ENCODE data around the gene TJAP1. TPM values are rescaled to one million over a fixed set of nuclear protein-coding genes. Genes with fewer than 3 reads are reported as not detected.
A peak's percentile ranks its signal among the peaks of the same experiment; 100 is the strongest.

Gene TJAP1
- total RNA-seq, 1 donor from 2014 or later, result 30.9 TPM

- Mint-ChIP-seq H3K27ac (ENCODE audit: unreplicated experiment) (peak overlapping the region; percentile 25), H3K27me3 (ENCODE audit: unreplicated experiment) (peaks cover 18% of the 10 kb centered on the region), H3K36me3 (ENCODE audit: unreplicated experiment) (peaks cover 9% of the 10 kb centered on the region), H3K4me1 (ENCODE audit: low read depth, unreplicated experiment) (peaks cover 7% of the 10 kb centered on the region), H3K9me3 (ENCODE audit: unreplicated experiment) (peaks cover 13% of the 10 kb centered on the region), H3K4me3 (ENCODE audit: unreplicated experiment) (no peak overlapping the region)
- DNase-seq, result no peak
- no peak for TF ChIP-seq CTCF (IDR thresholded peaks at IDR 0.05; ENCODE audit: partially characterized antibody, unreplicated experiment)
These were observed 25.4 kb upstream of the TJAP1 start for GRCh38 chr6:43451939-43452338.

GRCh38 chr6:43452896-43453295 is 24.5 kb upstream of the TJAP1 start:
- no peak for TF ChIP-seq CTCF (IDR thresholded peaks at IDR 0.05; ENCODE audit: partially characterized antibody, unreplicated experiment)
- Mint-ChIP-seq H3K4me3 (ENCODE audit: unreplicated experiment) (no peak overlapping the region), H3K36me3 (ENCODE audit: unreplicated experiment) (peaks cover 5% of the 10 kb centered on the region), H3K4me1 (ENCODE audit: low read depth, unreplicated experiment) (peaks cover 9% of the 10 kb centered on the region), H3K27me3 (ENCODE audit: unreplicated experiment) (peaks cover 19% of the 10 kb centered on the region), H3K9me3 (ENCODE audit: unreplicated experiment) (peaks cover 13% of the 10 kb centered on the region), H3K27ac (ENCODE audit: unreplicated experiment) (no peak overlapping the region)
- no peak for DNase-seq

- Mint-ChIP-seq H3K9me3 (ENCODE audit: unreplicated experiment) (peaks cover 13% of the 10 kb centered on the region), H3K4me3 (ENCODE audit: unreplicated experiment) (peak overlapping the region; percentile 50), H3K36me3 (ENCODE audit: unreplicated experiment) (peaks cover 5% of the 10 kb centered on the region), H3K27me3 (ENCODE audit: unreplicated experiment) (peaks cover 19% of the 10 kb centered on the region), H3K4me1 (ENCODE audit: low read depth, unreplicated experiment) (peaks cover 9% of the 10 kb centered on the region), H3K27ac (ENCODE audit: unreplicated experiment) (peak overlapping the region; percentile 37)
- TF ChIP-seq CTCF (IDR thresholded peaks at IDR 0.05; ENCODE audit: partially characterized antibody, unreplicated experiment), result no peak
- no peak for DNase-seq
These were observed 23.5 kb upstream of the TJAP1 start for GRCh38 chr6:43453831-43454230.

DNA sequence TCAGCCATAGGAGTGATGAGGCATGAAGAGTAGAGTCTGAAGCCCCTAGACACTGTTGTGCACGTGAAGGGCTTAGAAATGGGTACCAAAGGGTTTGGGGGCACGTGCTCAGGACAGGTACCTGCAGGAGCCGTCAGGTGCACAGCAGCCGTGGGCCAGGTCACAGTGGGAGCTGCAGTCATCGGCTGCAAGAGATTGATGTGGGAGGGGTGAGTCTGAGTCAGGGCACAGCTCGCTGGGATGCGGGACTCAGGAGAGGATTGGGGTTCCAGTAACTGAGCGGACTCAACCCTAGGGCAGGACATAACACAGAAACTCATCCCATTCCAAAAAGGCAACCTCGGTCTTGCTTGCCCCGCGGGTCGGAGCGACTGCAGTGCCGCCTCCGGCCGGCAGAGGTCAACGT is 23.1 kb upstream of the TJAP1 start:
- TF ChIP-seq CTCF (IDR thresholded peaks at IDR 0.05; ENCODE audit: partially characterized antibody, unreplicated experiment), result peak; percentile 97
- DNase-seq, result no peak

GRCh38 chr6:43454696-43455530 is 22.5 kb upstream of the TJAP1 start:
- Mint-ChIP-seq H3K4me1 (ENCODE audit: low read depth, unreplicated experiment) (peaks cover 9% of the 10 kb centered on the region), H3K36me3 (ENCODE audit: unreplicated experiment) (peaks cover 5% of the 10 kb centered on the region), H3K27ac (ENCODE audit: unreplicated experiment) (no peak overlapping the region), H3K27me3 (ENCODE audit: unreplicated experiment) (peaks cover 19% of the 10 kb centered on the region), H3K4me3 (ENCODE audit: unreplicated experiment) (peak overlapping the region; percentile 83), H3K9me3 (ENCODE audit: unreplicated experiment) (peaks cover 13% of the 10 kb centered on the region)
- peak; percentile 97 for DNase-seq
- TF ChIP-seq CTCF (IDR thresholded peaks at IDR 0.05; ENCODE audit: partially characterized antibody, unreplicated experiment), result peak; percentile 59

More for the DNA sequence above, 23.1 kb upstream of the TJAP1 start:
- peaks cover 9% of the 10 kb centered on the region for H3K4me1 Mint-ChIP-seq (ENCODE audit: low read depth, unreplicated experiment)
- H3K9me3 Mint-ChIP-seq (ENCODE audit: unreplicated experiment), result peaks cover 13% of the 10 kb centered on the region
- H3K27ac Mint-ChIP-seq (ENCODE audit: unreplicated experiment), result peak overlapping the region; percentile 37
- peaks cover 19% of the 10 kb centered on the region for H3K27me3 Mint-ChIP-seq (ENCODE audit: unreplicated experiment)
- H3K36me3 Mint-ChIP-seq (ENCODE audit: unreplicated experiment), result peaks cover 5% of the 10 kb centered on the region
- peak overlapping the region; percentile 83 for H3K4me3 Mint-ChIP-seq (ENCODE audit: unreplicated experiment)

Data from glutamatergic neuron (in vitro differentiated cells).